ENCODE results near the gene RRAS2. TPM values are rescaled to one million over a fixed set of nuclear protein-coding genes. Genes with fewer than 3 reads are reported as not detected.

The RRAS2 gene
- total RNA-seq, 1 donor from 2014 or later: 36.6 TPM

- TF ChIP-seq CTCF (conservative IDR thresholded peaks at IDR 0.05): no peak
- DNase-seq (ENCODE audit: low read depth, low spot score): no peak
- Mint-ChIP-seq H3K9me3 (peaks cover 11% of the 10 kb centered on the region), H3K4me3 (no peak overlapping the region), H3K27me3 (ENCODE audit: low read depth) (no peaks in the 10 kb centered on the region), H3K27ac (ENCODE audit: unreplicated experiment) (no peak overlapping the region), H3K4me1 (peaks cover 26% of the 10 kb centered on the region), H3K36me3 (ENCODE audit: low read depth) (peaks cover 15% of the 10 kb centered on the region)
These were observed 22.2 kb downstream of the RRAS2 start for GRCh38 chr11:14336507-14337503.

- TF ChIP-seq CTCF (conservative IDR thresholded peaks at IDR 0.05): no peak
- Mint-ChIP-seq H3K27me3 (ENCODE audit: low read depth) (no peaks in the 10 kb centered on the region), H3K4me3 (no peak overlapping the region), H3K27ac (ENCODE audit: unreplicated experiment) (no peak overlapping the region), H3K4me1 (peaks cover 25% of the 10 kb centered on the region), H3K9me3 (peaks cover 10% of the 10 kb centered on the region), H3K36me3 (ENCODE audit: low read depth) (peaks cover 13% of the 10 kb centered on the region)
- no peak for DNase-seq (ENCODE audit: low read depth, low spot score)
These were observed 23.3 kb downstream of the RRAS2 start for GRCh38 chr11:14335712-14336111.

- Mint-ChIP-seq H3K27ac (ENCODE audit: unreplicated experiment) (no peak overlapping the region), H3K27me3 (ENCODE audit: low read depth) (no peaks in the 10 kb centered on the region), H3K36me3 (ENCODE audit: low read depth) (peaks cover 13% of the 10 kb centered on the region), H3K4me3 (no peak overlapping the region), H3K9me3 (peaks cover 10% of the 10 kb centered on the region), H3K4me1 (peaks cover 24% of the 10 kb centered on the region)
- TF ChIP-seq CTCF (conservative IDR thresholded peaks at IDR 0.05): no peak
- DNase-seq (ENCODE audit: low read depth, low spot score): no peak
These were observed 24.1 kb downstream of the RRAS2 start for GRCh38 chr11:14334893-14335292.

GRCh38 chr11:14334192-14334591 lies 24.8 kb downstream of the RRAS2 start:
- Mint-ChIP-seq H3K4me1 (peaks cover 24% of the 10 kb centered on the region), H3K4me3 (no peak overlapping the region), H3K9me3 (peaks cover 10% of the 10 kb centered on the region), H3K27me3 (ENCODE audit: low read depth) (no peaks in the 10 kb centered on the region), H3K27ac (ENCODE audit: unreplicated experiment) (no peak overlapping the region), H3K36me3 (ENCODE audit: low read depth) (peaks cover 13% of the 10 kb centered on the region)
- DNase-seq (ENCODE audit: low read depth, low spot score): no peak
- TF ChIP-seq CTCF (conservative IDR thresholded peaks at IDR 0.05): no peak

GRCh38 chr11:14331476-14332136 lies 27.4 kb downstream of the RRAS2 start:
- peaks cover 20% of the 10 kb centered on the region for H3K4me1 Mint-ChIP-seq
- H3K9me3 Mint-ChIP-seq: peaks cover 5% of the 10 kb centered on the region
- H3K27me3 Mint-ChIP-seq (ENCODE audit: low read depth): no peaks in the 10 kb centered on the region
- no peak for DNase-seq (ENCODE audit: low read depth, low spot score)
- TF ChIP-seq CTCF (conservative IDR thresholded peaks at IDR 0.05): no peak
- no peak overlapping the region for H3K27ac Mint-ChIP-seq (ENCODE audit: unreplicated experiment)
- H3K4me3 Mint-ChIP-seq: no peak overlapping the region
- peaks cover 8% of the 10 kb centered on the region for H3K36me3 Mint-ChIP-seq (ENCODE audit: low read depth)

All from neural crest cell (in vitro differentiated cells).